Keratinocyte (primary cell): ENCODE measurements around the gene THAP10.

Source experiments
- EZH2 ChIP-seq: IDR thresholded peaks from one replicate; pipeline ENCODE4 v1.6.1; 2012; ENCODE audit warnings: inconsistent platforms, mild to moderate bottlenecking, low read length, moderate library complexity
- TF ChIP-seq, protein P1 (sequence below), 3 experiments: IDR thresholded peaks in 1 of 3; conservative IDR thresholded peaks in 1 of 3; optimal IDR thresholded peaks in 1 of 3; 2 replicates in 2 of 3; 3 replicates in 1 of 3; pipeline versions ENCODE3 to v1.5.1; 2011; ENCODE audit warnings: low read length in 3 of 3, mild to moderate bottlenecking in 3 of 3, moderate library complexity in 2 of 3, control low read depth in 1 of 3, inconsistent platforms in 1 of 3; ENCODE audit not compliant: insufficient read depth in 2 of 3; ENCODE audit errors: extremely low read depth in 1 of 3

DNA sequence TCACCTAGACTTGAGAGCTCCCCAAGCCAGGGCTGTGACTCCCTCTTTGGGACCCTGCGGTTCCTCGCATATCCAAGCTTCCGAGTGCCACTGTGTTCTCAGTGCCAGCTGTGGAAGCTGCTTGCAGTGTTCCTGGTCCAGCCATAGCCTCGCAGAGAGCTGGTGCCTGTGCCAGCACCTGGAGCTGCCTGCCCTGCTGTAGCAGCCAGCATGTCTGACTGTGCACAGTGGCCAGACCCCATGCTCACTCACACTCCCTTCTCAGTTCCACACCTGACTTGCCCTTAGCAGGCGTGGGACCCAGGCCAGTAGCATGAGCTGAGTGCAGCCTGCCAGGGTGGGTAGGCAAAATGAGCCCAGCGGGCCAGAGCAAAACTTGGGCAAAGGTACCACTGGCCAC, 25.7 kb upstream of the THAP10 start:
- TF ChIP-seq, protein P1, sequence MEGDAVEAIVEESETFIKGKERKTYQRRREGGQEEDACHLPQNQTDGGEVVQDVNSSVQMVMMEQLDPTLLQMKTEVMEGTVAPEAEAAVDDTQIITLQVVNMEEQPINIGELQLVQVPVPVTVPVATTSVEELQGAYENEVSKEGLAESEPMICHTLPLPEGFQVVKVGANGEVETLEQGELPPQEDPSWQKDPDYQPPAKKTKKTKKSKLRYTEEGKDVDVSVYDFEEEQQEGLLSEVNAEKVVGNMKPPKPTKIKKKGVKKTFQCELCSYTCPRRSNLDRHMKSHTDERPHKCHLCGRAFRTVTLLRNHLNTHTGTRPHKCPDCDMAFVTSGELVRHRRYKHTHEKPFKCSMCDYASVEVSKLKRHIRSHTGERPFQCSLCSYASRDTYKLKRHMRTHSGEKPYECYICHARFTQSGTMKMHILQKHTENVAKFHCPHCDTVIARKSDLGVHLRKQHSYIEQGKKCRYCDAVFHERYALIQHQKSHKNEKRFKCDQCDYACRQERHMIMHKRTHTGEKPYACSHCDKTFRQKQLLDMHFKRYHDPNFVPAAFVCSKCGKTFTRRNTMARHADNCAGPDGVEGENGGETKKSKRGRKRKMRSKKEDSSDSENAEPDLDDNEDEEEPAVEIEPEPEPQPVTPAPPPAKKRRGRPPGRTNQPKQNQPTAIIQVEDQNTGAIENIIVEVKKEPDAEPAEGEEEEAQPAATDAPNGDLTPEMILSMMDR (optimal IDR thresholded peaks at IDR 0.05 in 1 of 3, IDR thresholded peaks at IDR 0.05 in 1 of 3, conservative IDR thresholded peaks at IDR 0.05 in 1 of 3; ENCODE audit: extremely low read depth in 1 of 3, insufficient read depth in 2 of 3, low read length in 3 of 3), result no peak
- no peak for TF ChIP-seq EZH2
